AG04449 (cell line): ENCODE results near the gene PCDHAC2.

Experiments
- CTCF ChIA-PET: fragments of 350-600 bp; formaldehyde crosslinking; extraction: SDS; loops from one replicate; lab custom pipeline; 2021; ENCODE audit warnings: antibody characterized with exemption; lab: Yijun Ruan, JAX
- POLR2A ChIA-PET: fragments of 400-600, 350-600 bp; formaldehyde crosslinking; extraction: SDS; loops from one replicate; lab custom pipeline; 2020; ENCODE audit warnings: antibody characterized with exemption, inconsistent platforms; lab: Yijun Ruan, JAX
- DNase-seq: peaks from one replicate; pipeline ENCODE4 v3.0.0-alpha.2; 2010; ENCODE audit warnings: low read depth, low spot score
- H3K4me3 ChIP-seq: 2 replicates; pipeline ENCODE4 v1.5.1; 2011; ENCODE audit warnings: low read depth, mild to moderate bottlenecking, control low read depth, low read length
- CTCF ChIP-seq: IDR thresholded peaks from one replicate; pipeline ENCODE4 v1.5.1; 2011; ENCODE audit warnings: mild to moderate bottlenecking, moderate library complexity, low read length, control low read depth, inconsistent platforms; ENCODE audit not compliant: insufficient read depth; ENCODE audit errors: missing control alignments

The PCDHAC2 gene

GRCh38 chr5:140934964-140935606 lies 31.2 kb upstream of the PCDHAC2 start:
- CTCF ChIA-PET: no interaction called here
- DNase-seq: no peak
- POLR2A ChIA-PET: no interaction called here
- TF ChIP-seq CTCF: no peak
- no peak overlapping the region for H3K4me3 ChIP-seq

- POLR2A ChIA-PET: no interaction called here
- CTCF ChIA-PET: no interaction called here
- H3K4me3 ChIP-seq: no peak overlapping the region
- TF ChIP-seq CTCF: no peak
- DNase-seq: no peak
Measured at GRCh38 chr5:140946578-140946977, 19.7 kb upstream of the PCDHAC2 start.

GRCh38 chr5:140951636-140952035 lies 14.6 kb upstream of the PCDHAC2 start:
- H3K4me3 ChIP-seq: no peak overlapping the region
- no peak for DNase-seq
- no peak for TF ChIP-seq CTCF
- ChIA-PET CTCF (no interaction called here), POLR2A (no interaction called here)

GRCh38 chr5:140953234-140953633 lies 13.0 kb upstream of the PCDHAC2 start:
- DNase-seq: no peak
- ChIA-PET POLR2A (no interaction called here), CTCF (no interaction called here)
- no peak for TF ChIP-seq CTCF
- no peak overlapping the region for H3K4me3 ChIP-seq

GRCh38 chr5:140962190-140962589 lies 4.1 kb upstream of the PCDHAC2 start:
- no peak overlapping the region for H3K4me3 ChIP-seq
- no peak for DNase-seq
- ChIA-PET POLR2A (no interaction called here), CTCF (no interaction called here)
- no peak for TF ChIP-seq CTCF

GRCh38 chr5:140964356-140964755 lies 1.9 kb upstream of the PCDHAC2 start:
- no peak for DNase-seq
- POLR2A ChIA-PET: no interaction called here
- TF ChIP-seq CTCF: no peak
- CTCF ChIA-PET: no interaction called here
- no peak overlapping the region for H3K4me3 ChIP-seq
